ENCODE data around the gene MBD6.

- TF ChIP-seq POLR2AphosphoS5 (IDR thresholded peaks at IDR 0.05; ENCODE audit: borderline replicate concordance, low read depth, low read length) (no peak; the same call in 1 of the 2 replicates), EZH2 (IDR thresholded peaks at IDR 0.05) (no peak)
These were observed 1.1 kb upstream of the MBD6 start for GRCh38 chr12:57521525-57522010.
